ENCODE measurements around the gene LRMDA. TPM values are rescaled to one million over a fixed set of nuclear protein-coding genes. Genes with fewer than 3 reads are reported as not detected.

LRMDA gene
- total and polyA plus RNA-seq, 2 of the 4 experiments (the other 2 are of a cell fraction), result 0.07 TPM; not detected in 1

DNA sequence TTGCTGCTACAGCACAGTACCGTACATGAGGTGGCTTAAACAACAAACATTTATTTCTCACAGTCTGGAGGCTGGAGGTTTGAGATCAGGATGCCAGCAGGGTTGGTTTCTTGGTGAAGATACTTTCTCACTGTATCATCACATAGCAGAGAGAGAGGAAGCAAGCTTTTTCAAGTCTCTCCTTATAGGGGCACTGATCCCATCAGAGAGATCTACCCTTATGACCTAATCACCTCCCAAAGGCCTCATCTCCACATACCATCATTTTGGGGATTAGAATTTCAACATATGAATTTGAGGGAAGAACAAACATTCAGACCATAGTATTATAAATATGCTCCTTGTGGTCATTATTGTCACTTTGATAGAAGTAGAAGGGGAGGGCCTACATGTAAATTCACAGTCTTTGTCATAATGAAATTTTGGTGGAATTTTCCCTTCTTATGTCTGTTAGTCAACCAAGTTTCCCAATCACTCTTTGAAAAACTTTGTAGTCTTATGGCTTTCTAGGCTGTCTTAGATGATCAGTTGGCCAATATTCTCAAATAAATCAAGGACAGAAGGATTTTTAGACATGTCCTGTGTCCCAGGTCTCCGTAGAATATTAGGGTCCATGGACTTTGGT lies 606.2 kb downstream of the LRMDA start:
- ATAC-seq (ENCODE audit: low read depth) (no peak), DNase-seq (no peak)
- Histone ChIP-seq H3K56ac (ENCODE audit: extremely low read depth, insufficient read depth, low read length) (no peak overlapping the region), H3K9me3 (ENCODE audit: control insufficient read depth, insufficient read depth, low read length) (peaks cover 2% of the 10 kb centered on the region), H4K91ac (ENCODE audit: insufficient read depth, low read depth, low read length) (no peak overlapping the region), H3K79me1 (ENCODE audit: low read depth in 1 of 2, low read length in 2 of 2) (no peaks in the 10 kb centered on the region), H2BK5ac (ENCODE audit: low read depth, low read length, poor library complexity, severe bottlenecking) (no peak overlapping the region), H3K4ac (ENCODE audit: low read depth, low read length) (no peak overlapping the region), H3K9ac (ENCODE audit: low read depth, low read length) (no peak overlapping the region), H3K27ac (ENCODE audit: insufficient read depth, low read length) (no peak overlapping the region), H3K4me3 (ENCODE audit: insufficient read depth, low read depth, low read length) (no peak overlapping the region), H2BK20ac (ENCODE audit: low read depth, low read length) (no peak overlapping the region), H3K4me1 (ENCODE audit: control insufficient read depth, insufficient read depth, low read length) (no peaks in the 10 kb centered on the region), H2BK15ac (ENCODE audit: low read depth, low read length) (no peak overlapping the region), H3K23ac (ENCODE audit: low read depth, low read length) (no peak overlapping the region), H4K20me1 (ENCODE audit: insufficient read depth, low read length) (no peaks in the 10 kb centered on the region), H2AFZ (replicated peaks; ENCODE audit: low read length, poor library complexity) (no peak overlapping the region), H4K5ac (ENCODE audit: low read depth, low read length) (no peak overlapping the region), H3K4me2 (ENCODE audit: low read depth, low read length) (no peak overlapping the region), H2BK120ac (ENCODE audit: low read depth, low read length) (no peak overlapping the region), H3K14ac (replicated peaks; ENCODE audit: low read depth, low read length) (no peak overlapping the region), H4K8ac (ENCODE audit: low read depth in 2 of 2, low read length in 2 of 2) (no peak overlapping the region), H3K9me1 (ENCODE audit: insufficient read depth, low read length) (peaks cover 2% of the 10 kb centered on the region; the same call in 1 of the 2 replicates), H3K27me3 (ENCODE audit: control insufficient read depth, insufficient read depth, low read length) (peaks cover 2% of the 10 kb centered on the region; the same call in 1 of the 2 replicates), H3K36me3 (ENCODE audit: control insufficient read depth, insufficient read depth, low read length) (no peaks in the 10 kb centered on the region), H2AK9ac (replicated peaks; ENCODE audit: low read depth, low read length, poor library complexity) (no peak overlapping the region), H3K18ac (ENCODE audit: low read depth, low read length) (no peak overlapping the region), H2AK5ac (ENCODE audit: low read depth, low read length) (no peak overlapping the region)
- ChIA-PET POLR2A (ENCODE audit: unreplicated experiment) (interaction anchor here (0.6 kb wide), 1 partner anchor 247 kb away, joined by 3 read pairs; no protein-coding TSS in a partner anchor), CTCF (interaction anchor here (1.0 to 1.2 kb wide), 3 partner anchors 11 to 132 kb away, joined by 3 to 4 read pairs (median 3); no protein-coding TSS in a partner anchor)
- TF ChIP-seq RCOR1 (IDR thresholded peaks at IDR 0.05; ENCODE audit: insufficient replicate concordance, low read length) (no peak), NFE2L2 (IDR thresholded peaks at IDR 0.05; ENCODE audit: low read depth, low read length) (no peak), POLR2A (IDR thresholded peaks at IDR 0.05; ENCODE audit: low read depth, low read length) (no peak), CHD1 (IDR thresholded peaks at IDR 0.05; ENCODE audit: low read depth, low read length) (no peak), CEBPB (IDR thresholded peaks at IDR 0.05; ENCODE audit: low read depth, low read length) (no peak), RFX5 (IDR thresholded peaks at IDR 0.05; ENCODE audit: low read depth, low read length) (no peak), FOS (IDR thresholded peaks at IDR 0.05; ENCODE audit: low read depth, low read length) (no peak), SMC3 (IDR thresholded peaks at IDR 0.05; ENCODE audit: low read depth, low read length) (no peak), MAZ (IDR thresholded peaks at IDR 0.05; ENCODE audit: borderline replicate concordance, low read depth, low read length) (no peak), MAFK (IDR thresholded peaks at IDR 0.05; ENCODE audit: low read depth, low read length) (no peak), BHLHE40 (IDR thresholded peaks at IDR 0.05; ENCODE audit: low read depth, low read length) (no peak), RAD21 (IDR thresholded peaks at IDR 0.05; ENCODE audit: low read length) (no peak)
- TF ChIP-seq, protein P1, sequence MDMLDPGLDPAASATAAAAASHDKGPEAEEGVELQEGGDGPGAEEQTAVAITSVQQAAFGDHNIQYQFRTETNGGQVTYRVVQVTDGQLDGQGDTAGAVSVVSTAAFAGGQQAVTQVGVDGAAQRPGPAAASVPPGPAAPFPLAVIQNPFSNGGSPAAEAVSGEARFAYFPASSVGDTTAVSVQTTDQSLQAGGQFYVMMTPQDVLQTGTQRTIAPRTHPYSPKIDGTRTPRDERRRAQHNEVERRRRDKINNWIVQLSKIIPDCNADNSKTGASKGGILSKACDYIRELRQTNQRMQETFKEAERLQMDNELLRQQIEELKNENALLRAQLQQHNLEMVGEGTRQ (IDR thresholded peaks at IDR 0.05; ENCODE audit: low read depth, low read length), result no peak
- TF ChIP-seq, protein P2, sequence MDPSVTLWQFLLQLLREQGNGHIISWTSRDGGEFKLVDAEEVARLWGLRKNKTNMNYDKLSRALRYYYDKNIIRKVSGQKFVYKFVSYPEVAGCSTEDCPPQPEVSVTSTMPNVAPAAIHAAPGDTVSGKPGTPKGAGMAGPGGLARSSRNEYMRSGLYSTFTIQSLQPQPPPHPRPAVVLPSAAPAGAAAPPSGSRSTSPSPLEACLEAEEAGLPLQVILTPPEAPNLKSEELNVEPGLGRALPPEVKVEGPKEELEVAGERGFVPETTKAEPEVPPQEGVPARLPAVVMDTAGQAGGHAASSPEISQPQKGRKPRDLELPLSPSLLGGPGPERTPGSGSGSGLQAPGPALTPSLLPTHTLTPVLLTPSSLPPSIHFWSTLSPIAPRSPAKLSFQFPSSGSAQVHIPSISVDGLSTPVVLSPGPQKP (IDR thresholded peaks at IDR 0.05; ENCODE audit: borderline replicate concordance, low read depth, low read length), result no peak
- TF ChIP-seq, protein P3, sequence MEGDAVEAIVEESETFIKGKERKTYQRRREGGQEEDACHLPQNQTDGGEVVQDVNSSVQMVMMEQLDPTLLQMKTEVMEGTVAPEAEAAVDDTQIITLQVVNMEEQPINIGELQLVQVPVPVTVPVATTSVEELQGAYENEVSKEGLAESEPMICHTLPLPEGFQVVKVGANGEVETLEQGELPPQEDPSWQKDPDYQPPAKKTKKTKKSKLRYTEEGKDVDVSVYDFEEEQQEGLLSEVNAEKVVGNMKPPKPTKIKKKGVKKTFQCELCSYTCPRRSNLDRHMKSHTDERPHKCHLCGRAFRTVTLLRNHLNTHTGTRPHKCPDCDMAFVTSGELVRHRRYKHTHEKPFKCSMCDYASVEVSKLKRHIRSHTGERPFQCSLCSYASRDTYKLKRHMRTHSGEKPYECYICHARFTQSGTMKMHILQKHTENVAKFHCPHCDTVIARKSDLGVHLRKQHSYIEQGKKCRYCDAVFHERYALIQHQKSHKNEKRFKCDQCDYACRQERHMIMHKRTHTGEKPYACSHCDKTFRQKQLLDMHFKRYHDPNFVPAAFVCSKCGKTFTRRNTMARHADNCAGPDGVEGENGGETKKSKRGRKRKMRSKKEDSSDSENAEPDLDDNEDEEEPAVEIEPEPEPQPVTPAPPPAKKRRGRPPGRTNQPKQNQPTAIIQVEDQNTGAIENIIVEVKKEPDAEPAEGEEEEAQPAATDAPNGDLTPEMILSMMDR (conservative IDR thresholded peaks at IDR 0.05; ENCODE audit: low read depth, low read length), result no peak
- in situ Hi-C loops (cut with MboI; ENCODE audit: low sequenced_read_pairs) (loop anchor here (10.0 to 25.0 kb wide), 2 partner anchors 507 to 625 kb away; partner anchors contain the start of gene ZNF503), dilution Hi-C loops (cut with HindIII; ENCODE audit: low sequenced_read_pairs, unreplicated experiment) (no loop called here), intact Hi-C loops (cut with micrococcal nuclease) (loop anchor here (2.0 to 10.0 kb wide), 3 partner anchors 509 to 1077 kb away; no protein-coding TSS in a partner anchor)
- WGBS, 2 experiments (ENCODE audit: extremely low coverage in 2 of 2, insufficient read length in 1 of 2), result no CpG with 5 or more reads among the region's 2 CpGs
- no TSS peak for BruUV-seq (replicated peaks)

All from IMR-90 (cell line).